HG03097 (cell line): Measurements from ENCODE around the gene TNPO3.
"Not testable (repeated sequence)": the region's sequence is repeated elsewhere in the genome, so short reads cannot be mapped to it uniquely, and the experiment has no call there.

Experiments used
- ATAC-seq: cut with Tn5 transposase; IDR thresholded peaks from one replicate; pipeline ENCODE4 v1.9.1; 2021; ENCODE audit not compliant: unreplicated experiment, low FRiP score

TNPO3 gene

DNA sequence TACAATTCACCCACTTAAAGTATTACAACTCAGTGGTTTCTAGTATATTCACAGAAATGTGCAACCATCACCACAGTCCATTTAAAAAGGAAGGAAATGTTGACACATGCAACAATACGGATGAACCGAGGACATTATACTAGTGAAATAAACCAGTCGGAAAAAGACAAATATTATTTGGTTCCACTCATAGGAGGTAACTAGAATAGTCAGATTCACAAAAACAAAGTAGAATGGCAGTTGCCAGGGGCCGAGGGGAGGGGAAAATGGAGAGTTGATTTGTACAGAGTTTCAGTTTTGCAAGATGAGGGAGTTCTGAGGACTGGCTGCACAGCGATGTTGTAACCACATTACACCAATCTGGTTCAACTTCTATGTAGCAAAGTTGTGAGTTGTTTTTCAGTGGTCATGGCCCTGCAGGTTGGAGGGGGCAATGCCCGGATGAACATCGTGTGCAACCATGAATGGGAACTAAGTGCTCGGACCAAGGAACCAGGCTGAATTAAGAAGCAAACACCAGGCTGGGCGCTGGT is 17.6 kb upstream of the TNPO3 start:
- ATAC-seq: no peak

DNA sequence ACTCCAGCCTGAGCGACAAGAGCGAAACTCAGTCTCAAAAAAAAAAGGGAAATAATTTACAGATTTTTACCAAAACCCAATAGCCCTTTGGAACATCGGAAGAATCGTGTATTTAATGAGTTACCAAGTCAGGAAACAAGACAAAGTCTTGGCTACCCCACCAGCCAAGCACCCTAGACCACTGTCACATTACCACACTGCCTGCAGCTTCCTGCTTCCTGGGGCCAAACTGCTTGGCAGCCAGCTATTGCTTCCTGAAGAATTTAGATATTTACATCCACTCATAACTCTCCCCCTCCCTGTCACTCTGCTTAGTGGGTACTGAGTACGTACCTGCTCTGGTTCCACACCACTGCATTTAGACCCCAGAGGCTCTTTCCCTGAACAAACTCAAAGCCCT is 14.1 kb upstream of the TNPO3 start:
- no peak for ATAC-seq

DNA sequence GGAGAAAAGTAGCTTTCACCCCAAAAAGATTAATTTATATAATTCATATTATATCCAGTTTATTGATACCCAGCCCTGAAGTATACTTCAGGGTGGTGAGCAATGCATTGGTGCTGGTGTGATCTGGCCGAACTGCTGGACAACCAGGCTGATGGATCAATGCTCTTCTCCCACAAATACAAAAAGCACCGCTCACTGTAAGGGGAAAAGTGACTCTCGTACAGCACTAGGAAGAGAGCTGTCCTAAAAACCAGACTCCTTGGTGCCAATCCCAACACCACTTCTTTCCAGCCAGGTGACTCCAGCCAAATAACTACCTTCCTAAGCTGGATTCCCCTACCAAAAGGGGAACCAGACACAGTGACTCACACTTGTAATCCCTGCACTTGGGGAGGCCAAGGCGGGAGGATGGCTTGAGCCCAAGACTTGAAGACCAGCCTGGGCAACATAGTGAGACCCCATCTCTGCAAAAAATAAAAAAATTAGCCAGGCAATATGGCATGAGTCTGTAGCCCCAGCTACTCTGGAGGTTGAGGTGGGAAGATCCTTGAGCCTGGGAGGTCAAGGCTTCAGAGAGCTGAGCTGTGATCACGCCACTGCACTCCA is 13.1 kb upstream of the TNPO3 start:
- ATAC-seq: no peak

DNA sequence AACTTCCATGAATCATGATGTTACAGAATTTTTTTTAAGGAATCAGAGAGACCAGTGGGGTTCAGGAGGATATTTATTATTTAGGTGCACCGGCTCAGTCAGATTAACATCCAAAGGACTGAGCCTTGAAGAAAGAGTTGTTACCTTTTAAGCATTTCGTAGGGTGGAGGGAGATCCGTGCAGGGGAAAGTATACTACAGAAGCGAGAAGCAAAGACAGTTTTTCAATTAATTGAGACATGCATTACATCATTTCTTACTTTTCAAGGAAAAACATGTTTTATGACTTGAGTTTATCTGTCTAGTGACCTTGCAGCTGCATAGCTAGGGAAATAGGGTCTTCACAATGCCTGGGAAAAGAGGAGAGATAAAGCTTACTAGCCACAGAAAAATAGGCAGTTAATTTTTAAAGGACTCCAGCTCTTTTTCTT is 12.2 kb upstream of the TNPO3 start:
- not testable (repeated sequence) for ATAC-seq

DNA sequence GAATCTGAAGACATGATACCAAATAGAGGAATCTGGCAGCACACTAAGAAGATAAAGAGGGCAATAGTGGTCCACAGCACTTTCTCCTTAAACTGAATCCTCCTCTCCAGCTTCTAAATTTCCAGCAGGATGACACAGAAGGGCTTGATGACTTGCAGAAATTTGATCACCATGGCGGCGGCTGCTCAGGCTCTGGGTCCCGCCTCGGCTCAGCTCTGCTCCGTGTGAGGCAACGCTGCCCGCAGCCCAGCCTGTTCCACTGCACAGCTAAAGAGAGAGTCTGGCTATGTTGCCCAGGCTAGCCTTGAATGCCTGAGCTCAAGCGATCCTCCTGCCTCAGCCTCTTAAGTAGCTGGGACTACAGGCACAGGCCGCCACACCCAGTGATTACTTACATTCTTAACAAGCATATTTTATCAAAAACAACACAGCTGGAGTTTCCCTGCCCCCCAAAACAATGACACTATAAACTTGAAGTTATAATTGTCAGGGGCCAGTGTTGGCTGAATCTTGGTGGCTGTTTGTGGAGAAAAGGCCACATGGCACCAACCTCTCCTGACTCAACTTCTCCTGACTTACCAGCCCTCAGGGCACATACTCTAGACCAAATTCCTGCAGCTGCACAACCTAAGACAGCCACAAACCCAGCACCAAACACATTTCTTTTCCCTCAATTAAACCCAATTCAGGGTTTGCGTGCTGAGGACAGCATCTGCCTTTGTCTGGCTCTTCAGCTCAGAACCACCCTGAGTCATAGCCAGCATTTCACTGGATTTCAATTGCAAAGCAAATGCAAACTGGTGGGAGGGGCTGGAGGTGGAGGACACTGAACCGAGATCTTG is 11.6 kb upstream of the TNPO3 start:
- no peak for ATAC-seq

DNA sequence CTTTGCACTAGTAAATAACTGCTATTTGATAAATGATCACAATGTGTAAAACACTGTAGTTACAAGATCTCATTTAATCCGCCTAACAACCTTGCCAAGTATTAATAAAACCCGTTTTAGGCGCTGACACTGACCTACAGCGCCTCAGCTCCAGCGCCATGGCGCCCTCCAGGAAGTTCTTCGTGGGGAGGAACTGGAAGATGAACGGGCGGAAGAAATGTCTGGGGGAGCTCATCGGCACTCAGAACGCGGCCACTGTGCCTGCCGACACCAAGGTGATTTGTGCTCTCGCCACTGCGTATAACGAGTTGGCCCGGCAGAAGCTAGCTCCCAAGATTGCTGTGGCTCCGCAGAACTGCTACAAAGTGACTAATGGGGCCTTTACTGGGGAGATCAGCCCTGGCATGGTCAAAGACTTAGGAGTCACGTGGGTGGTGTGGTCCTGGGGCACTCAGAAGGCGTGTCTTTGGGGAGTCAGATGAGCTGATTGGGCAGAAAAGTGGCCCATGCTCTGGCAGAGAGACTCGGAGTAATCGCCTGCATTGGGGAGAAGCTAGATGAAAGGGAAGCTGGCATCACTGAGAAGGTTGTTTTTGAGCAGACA is 1.1 kb upstream of the TNPO3 start:
- no peak for ATAC-seq

DNA sequence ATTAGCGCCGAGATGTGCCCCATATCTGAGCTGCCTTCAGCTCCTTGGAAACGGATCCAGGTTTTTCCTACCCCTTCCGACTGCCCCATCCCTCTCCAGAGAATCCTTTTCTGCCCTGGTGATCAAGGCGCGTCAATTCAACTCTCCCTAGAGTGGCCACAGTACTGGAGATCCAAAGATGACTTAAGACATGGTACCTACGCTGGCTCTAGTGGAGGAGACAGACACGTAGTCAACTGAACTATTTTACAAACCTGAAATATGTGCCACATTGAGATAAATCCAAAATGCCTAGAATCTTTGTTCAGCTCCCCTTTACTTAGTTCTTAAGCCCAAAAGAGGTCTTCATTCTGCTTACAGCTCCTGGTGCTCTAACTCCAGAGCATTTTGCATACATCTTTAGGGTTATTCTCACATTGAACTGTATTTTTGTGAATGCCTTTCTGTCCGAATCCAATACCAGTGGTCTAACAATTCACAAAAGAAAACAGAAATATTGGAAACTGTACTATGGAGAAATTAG is 444 bp upstream of the TNPO3 start:
- ATAC-seq: peak; percentile 21

DNA sequence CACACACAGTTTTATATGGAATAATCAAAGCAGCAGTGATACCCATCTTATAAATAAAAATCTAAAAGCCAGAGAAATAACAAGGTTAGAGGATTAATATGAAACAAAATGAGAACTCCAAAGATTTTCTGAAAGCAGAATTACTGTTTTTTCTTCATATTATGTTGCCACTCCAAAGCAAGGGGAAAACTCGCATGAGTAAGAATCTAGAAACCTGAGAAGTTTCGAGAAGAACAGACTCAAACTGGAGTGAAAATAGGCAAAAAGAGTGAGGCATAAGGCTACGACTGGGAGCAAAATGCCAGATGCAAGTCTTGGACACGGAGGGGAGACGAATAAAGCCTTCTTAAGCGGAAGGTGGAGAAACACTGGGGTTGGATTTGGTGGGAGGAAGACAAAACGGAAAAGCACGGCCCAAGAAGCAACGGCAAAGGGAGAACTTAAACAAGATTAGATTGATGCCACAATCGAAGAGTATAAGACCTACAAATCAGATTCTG is 923 bp downstream of the TNPO3 start:
- no peak for ATAC-seq

DNA sequence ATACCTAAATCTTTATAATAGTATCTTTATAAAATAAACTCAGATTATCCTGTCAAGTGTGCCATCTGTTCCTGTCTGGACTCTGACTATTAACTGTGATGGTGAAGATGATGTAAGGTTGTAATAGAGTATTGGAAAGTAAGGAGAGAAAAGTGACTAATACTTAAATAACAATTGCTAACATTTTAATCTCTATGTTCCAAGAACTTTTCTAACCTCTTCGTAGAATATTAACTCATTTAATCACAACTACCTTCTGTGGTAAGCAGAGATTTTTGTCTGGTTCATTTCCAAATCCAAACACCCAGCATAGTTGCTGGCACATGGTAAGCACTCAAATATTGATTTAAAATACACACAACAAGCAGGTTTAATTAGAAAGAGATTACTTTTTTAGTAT is 2.5 kb downstream of the TNPO3 start:
- ATAC-seq: no peak

DNA sequence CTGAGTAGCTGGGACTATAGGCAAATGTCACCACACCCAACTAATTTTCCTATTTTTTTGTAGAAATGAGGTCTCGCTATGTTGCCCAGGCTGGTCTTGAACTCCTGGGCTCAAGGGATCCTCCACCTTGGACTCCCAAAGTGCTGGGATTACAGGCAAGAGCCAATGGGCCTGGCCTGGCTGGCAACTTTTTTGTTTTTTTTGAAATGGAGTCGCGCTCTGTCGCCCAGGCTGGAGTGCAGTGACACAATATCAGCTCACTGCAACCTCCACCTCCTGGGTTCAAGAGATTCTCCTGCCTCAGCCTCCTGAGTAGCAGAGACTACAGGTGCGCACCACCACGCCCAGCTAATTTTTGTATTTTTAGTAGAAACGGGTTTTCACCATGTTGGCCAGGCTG is 3.5 kb downstream of the TNPO3 start:
- not testable (repeated sequence) for ATAC-seq

DNA sequence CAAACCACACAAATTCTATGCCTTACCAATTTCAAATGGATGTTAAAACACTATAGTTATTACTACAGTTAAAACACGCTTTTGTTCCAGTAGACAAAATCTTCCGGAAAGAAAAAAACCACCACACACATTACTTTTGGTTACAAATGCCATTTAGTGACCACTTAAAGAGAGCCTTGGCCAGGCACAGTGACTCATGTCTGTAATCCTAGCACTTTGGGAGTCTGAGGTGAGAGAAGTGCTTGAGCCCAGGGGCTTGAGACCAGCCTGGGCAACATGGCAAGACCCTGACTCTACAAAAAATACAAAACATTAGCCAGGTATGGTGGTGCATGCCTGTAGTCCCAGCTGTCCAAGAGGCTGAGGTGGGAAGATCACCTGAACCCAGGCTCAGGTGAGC is 7.2 kb downstream of the TNPO3 start:
- no peak for ATAC-seq

DNA sequence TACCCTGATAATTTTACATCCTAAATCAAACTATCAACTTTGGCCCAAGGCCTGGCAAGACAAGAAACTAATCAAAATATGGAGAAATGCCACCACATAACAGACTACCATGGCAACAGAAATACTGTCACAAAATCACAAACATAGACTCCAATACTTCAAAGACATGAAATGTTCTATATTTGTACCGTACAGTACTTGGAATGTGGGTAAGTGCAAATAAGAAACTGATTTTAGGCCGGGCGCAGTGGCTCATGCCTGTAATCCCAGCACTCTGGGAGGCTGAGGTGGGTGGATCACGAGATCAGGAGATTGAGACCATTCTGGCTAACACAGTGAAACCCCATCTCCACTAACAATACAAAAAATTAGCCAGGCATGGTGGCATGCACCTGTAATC is 9.2 kb downstream of the TNPO3 start:
- ATAC-seq: no peak

DNA sequence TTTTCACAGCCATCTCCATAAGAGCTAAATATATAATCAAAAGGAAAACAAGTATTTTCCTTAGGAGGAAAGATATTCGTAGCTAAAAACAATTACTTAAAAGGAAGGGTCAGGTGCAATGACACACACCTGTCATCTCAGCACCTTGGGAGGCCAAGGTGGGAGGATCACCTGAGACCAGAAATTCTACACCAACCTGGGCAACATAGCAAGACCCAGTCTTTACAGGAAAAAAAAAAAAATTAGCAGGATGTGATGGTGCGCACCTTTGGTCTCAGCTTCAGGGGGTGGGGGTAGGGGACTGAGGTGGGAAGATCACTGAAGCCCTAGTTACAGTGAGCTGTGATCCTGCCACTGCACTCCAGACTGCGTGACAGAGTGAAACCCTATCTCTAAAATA is 11.9 kb downstream of the TNPO3 start:
- no peak for ATAC-seq

DNA sequence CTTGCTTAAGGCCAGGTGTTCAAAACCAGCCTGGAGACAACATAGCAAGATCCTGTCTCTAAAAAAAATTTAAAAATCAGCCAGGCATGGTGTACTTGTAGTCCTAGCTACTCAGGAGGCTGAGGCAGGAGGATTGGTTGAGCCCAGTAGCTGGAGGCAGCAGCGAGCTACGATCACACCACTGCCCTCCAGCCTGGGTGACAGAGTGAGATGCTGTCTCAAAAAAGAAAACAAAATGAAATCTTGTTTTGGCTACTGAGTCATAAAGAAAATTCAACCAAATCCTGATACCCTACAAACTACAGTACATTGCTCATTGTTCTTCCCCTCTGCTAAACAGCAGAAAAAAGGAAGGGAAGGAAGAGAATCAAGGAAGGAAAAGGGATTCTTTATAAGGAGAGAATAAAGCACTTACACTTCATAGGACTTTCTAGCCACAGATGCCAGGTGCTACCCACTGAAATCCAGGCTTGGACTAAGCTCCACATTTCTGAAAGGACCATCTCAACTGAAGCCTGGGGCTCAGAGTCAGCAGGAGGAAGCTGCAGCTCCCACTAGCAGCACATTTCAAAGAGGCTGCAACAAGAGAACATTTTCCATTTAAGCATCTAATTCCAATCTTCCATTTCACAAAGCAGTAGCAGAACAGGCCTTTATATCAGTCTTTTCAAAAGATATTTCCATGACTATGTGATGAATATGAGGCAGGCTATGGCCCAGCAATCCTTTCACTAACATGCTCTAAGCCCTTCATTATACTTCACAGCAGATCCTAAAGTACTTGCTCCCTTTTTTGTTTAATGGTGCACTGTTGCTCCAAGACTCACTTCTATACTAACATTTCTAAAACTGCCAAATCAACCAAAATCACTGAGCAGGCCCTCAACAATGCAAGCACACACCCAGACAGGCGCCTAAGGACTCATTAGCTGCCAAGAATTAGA is 13.5 kb downstream of the TNPO3 start:
- no peak for ATAC-seq

DNA sequence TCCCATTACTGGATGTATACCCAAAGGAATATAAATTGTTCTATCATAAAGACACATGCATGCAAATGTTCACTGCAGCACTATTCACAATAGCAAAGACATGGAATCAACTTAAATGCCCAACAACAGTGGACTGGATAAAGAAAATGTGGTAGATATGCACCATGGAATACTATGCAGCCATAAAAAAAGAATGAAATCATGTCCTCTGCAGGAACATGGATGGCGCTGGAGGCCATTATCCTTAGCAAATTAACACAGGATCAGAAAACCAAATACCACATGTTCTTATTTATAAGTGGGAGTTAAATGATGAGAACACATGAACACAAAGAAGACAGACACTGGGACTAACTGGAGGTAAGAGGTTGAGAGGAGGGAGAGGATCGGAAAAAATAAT is 16.4 kb downstream of the TNPO3 start:
- ATAC-seq: not testable (repeated sequence)

DNA sequence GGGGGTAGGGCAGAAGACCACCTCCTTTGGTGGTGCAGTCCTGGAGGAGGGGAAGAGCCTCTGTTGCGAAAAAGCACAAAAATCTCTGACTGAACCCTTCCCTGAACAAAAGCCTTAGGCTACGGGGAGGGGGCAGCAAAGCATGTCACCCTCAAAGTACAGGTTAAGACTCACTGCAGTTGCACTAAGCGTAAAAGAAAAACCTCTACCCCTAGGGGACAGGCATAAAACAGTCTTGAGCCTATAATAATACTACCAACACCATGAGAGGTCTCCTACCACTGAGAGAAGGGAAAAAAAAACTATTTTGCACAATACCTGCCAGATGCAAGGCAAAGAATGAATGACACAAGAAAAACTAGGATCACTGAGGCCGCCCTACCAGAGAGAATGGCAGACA is 17.3 kb downstream of the TNPO3 start:
- ATAC-seq: no peak

DNA sequence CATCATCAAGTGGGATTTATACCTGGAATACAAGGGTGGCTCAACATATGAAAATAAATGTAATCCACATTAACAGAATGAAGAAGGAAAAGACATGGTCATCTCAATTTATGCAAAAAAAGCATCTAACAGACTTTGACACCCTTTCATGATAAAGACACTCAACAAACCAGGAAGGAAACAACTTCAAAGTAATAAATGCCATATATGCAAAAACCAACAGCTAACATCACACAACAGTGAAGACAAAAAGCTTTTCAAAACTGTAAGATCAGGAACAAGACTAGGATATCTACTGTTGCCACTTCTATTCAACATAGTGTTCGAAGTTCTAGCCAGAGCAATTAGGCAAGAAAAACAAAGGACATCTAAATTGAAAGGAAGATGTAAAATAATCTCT is 22.9 kb downstream of the TNPO3 start:
- ATAC-seq: no peak

DNA sequence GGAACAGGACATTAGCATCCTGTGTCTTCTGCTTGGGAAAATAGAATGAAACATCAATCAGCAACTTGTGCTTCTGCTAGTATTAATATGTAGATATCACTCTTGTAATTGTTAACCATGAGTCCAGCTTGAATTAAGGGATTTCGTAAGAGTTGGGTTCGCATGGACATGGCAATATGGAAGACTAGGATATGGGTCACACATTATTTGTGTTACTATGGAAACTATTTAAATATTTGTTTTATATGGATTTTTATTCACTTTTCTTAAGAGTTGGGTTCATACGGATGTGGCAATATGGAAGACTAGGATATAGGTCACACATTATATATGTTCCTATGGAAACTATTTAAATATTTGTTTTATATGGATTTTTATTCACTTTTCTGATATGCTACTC is 24.5 kb downstream of the TNPO3 start:
- no peak for ATAC-seq

DNA sequence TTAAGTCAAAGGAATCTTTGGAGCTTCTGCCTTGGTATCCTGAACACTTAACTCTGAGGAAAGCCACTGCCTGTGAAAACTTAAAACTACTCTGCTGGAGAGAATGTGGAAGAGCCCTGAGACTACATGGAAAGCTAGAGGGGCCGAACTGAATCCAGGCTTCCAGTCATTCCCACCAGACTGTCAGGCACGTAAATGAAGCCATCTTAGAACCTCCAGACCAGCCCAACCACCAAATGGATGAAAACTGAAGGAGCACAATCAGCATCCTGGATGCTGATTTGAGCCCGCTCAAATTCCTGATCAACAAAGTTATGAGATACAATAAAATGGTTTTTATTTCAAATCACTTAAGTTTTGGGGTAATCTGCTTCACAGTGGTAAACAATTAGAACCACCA is 30.8 kb downstream of the TNPO3 start:
- ATAC-seq: no peak

DNA sequence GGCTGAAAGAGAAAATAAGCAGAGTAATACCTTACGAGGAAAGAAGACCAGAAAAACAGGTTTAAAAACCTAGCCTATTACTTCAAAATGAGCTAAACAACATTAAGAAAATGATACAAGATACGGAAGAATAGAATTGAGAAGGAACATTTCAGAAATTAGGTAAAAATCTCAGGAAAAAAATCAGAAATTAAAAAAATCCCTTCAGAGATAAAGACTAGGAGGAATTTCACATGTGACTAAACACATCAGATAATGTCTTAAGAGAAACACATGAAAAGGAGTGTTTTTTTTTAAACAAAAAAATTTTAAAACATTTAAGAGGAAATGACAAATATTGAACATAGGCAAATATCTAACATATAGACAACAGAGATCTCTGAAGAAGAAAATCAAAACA is 33.3 kb downstream of the TNPO3 start:
- no peak for ATAC-seq
